Astrocyte (in vitro differentiated cells and primary cell): ENCODE results near the gene LILRB3. TPM values are rescaled to one million over a fixed set of nuclear protein-coding genes. Genes with fewer than 3 reads are reported as not detected.

Experiments
- DNase-seq: peaks from one replicate; pipeline ENCODE4 v3.0.0-alpha.2; 2010; ENCODE audit warnings: low read depth
- FAIRE-seq: peaks from 2 replicates; lab custom pipeline; 2011; peaks lifted over from hg19 to GRCh38; lab: Jason Lieb, UNC
- H2AFZ ChIP-seq: 2 replicates; pipeline ENCODE4 v1.6.0; 2012; ENCODE audit warnings: low read depth, low read length, inconsistent platforms
- H3K27ac ChIP-seq: 2 replicates; pipeline ENCODE4 v1.5.1; 2011; ENCODE audit warnings: low read depth, low read length, inconsistent platforms
- H3K27me3 ChIP-seq: 2 replicates; pipeline ENCODE4 v1.6.0; 2011; ENCODE audit warnings: low read length, inconsistent platforms; ENCODE audit not compliant: insufficient read depth
- H3K36me3 ChIP-seq: 2 replicates; pipeline ENCODE4 v1.5.1; 2011; ENCODE audit warnings: low read length, inconsistent platforms; ENCODE audit not compliant: insufficient read depth
- H3K4me1 ChIP-seq: 2 replicates; pipeline ENCODE4 v1.5.1; 2011; ENCODE audit warnings: low read length, inconsistent platforms; ENCODE audit not compliant: insufficient read depth
- H3K4me2 ChIP-seq: 2 replicates; pipeline ENCODE4 v1.6.0; 2012; ENCODE audit warnings: low read length, inconsistent platforms
- H3K4me3 ChIP-seq: 2 replicates; pipeline ENCODE4 v1.5.1; 2011; ENCODE audit warnings: low read depth, mild to moderate bottlenecking, low read length, inconsistent platforms; ENCODE audit not compliant: insufficient read depth
- H3K79me2 ChIP-seq: 2 replicates; pipeline ENCODE4 v1.6.0; 2012; ENCODE audit warnings: mild to moderate bottlenecking, low read length, inconsistent platforms; ENCODE audit not compliant: insufficient read depth
- H3K9ac ChIP-seq: 2 replicates; pipeline ENCODE4 v1.6.0; 2012; ENCODE audit warnings: mild to moderate bottlenecking, low read length, inconsistent platforms
- H3K9me3 ChIP-seq: 2 replicates; pipeline ENCODE4 v1.5.1; 2012; ENCODE audit warnings: low read depth, mild to moderate bottlenecking, low read length, inconsistent platforms; ENCODE audit not compliant: insufficient read depth
- H4K20me1 ChIP-seq: 2 replicates; pipeline ENCODE4 v1.6.0; 2012; ENCODE audit warnings: low read length, inconsistent platforms; ENCODE audit not compliant: insufficient read depth
- H3K27ac Mint-ChIP-seq: one replicate; pipeline ENCODE4 v1.8.0; 2021; ENCODE audit warnings: mild to moderate bottlenecking, mixed read lengths; ENCODE audit not compliant: unreplicated experiment
- H3K27me3 Mint-ChIP-seq: one replicate; pipeline ENCODE4 v1.8.0; 2021; ENCODE audit warnings: low read depth, mixed read lengths; ENCODE audit not compliant: unreplicated experiment
- H3K36me3 Mint-ChIP-seq: one replicate; pipeline ENCODE4 v1.8.0; 2021; ENCODE audit warnings: low read depth, mixed read lengths; ENCODE audit not compliant: unreplicated experiment
- H3K4me1 Mint-ChIP-seq: one replicate; pipeline ENCODE4 v1.8.0; 2021; ENCODE audit warnings: low read depth, mixed read lengths; ENCODE audit not compliant: unreplicated experiment
- H3K4me3 Mint-ChIP-seq: one replicate; pipeline ENCODE4 v1.8.0; 2021; ENCODE audit warnings: mild to moderate bottlenecking, moderate library complexity, mixed read lengths; ENCODE audit not compliant: unreplicated experiment
- H3K9me3 Mint-ChIP-seq: one replicate; pipeline ENCODE4 v1.8.0; 2021; ENCODE audit warnings: mild to moderate bottlenecking, mixed read lengths; ENCODE audit not compliant: unreplicated experiment
- EZH2 ChIP-seq: IDR thresholded peaks from 2 replicates; pipeline ENCODE4 v1.6.1; 2012; ENCODE audit warnings: mild to moderate bottlenecking, low read length, inconsistent platforms; ENCODE audit not compliant: insufficient read depth
- total RNA-seq: library from RNA; stranded (reverse); gene quantifications from 2 replicates; pipeline ENCODE4 v1.2.1, GENCODE V29; 2021
- TF ChIP-seq, protein P1 (sequence below): IDR thresholded peaks from 2 replicates; pipeline ENCODE4 v1.5.1; 2011; ENCODE audit warnings: low read depth, mild to moderate bottlenecking, inconsistent platforms, low read length, moderate library complexity; ENCODE audit not compliant: insufficient read depth

Gene LILRB3
- total RNA-seq, 1 donor from 2014 or later: not detected

DNA sequence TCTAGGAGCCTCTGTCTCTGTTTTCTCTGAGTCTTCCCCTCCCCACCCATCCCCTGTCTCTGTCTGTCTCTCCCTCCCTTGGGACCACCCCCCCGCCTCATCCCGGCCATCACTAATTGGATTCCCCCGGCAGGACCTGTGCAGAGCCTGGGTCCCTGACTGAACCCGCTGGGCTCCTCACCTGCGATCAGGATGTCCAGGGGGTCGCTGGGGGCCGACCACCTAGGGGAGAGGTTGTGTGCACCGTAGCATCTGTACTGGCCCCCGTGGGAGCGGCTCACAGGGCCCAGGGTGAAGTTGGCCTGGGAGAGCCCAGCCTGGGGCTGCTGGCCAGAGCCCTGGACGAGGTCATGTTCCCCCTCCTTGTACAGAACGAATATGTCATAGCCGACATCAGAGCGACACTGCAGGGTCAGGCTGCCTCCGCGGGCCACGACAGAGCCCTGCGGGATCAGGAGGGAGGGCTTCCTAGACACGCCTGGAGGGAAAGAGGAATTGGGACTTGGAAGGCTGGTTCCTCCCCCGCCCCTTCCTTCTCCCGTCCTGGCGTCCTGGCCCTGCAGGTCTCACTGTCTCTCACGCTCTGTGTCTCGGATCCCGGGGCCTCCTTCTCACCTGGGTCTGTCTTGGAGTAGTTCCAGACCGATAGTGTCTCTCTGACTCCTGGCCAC is 32.4 kb upstream of the LILRB3 start:
- TF ChIP-seq, protein P1, sequence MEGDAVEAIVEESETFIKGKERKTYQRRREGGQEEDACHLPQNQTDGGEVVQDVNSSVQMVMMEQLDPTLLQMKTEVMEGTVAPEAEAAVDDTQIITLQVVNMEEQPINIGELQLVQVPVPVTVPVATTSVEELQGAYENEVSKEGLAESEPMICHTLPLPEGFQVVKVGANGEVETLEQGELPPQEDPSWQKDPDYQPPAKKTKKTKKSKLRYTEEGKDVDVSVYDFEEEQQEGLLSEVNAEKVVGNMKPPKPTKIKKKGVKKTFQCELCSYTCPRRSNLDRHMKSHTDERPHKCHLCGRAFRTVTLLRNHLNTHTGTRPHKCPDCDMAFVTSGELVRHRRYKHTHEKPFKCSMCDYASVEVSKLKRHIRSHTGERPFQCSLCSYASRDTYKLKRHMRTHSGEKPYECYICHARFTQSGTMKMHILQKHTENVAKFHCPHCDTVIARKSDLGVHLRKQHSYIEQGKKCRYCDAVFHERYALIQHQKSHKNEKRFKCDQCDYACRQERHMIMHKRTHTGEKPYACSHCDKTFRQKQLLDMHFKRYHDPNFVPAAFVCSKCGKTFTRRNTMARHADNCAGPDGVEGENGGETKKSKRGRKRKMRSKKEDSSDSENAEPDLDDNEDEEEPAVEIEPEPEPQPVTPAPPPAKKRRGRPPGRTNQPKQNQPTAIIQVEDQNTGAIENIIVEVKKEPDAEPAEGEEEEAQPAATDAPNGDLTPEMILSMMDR: no peak
- no peak for TF ChIP-seq EZH2
- Histone ChIP-seq H3K36me3 (no peaks in the 10 kb centered on the region), H3K9ac (no peak overlapping the region), H3K27me3 (no peaks in the 10 kb centered on the region), H3K27ac (no peak overlapping the region), H3K4me3 (no peak overlapping the region), H3K79me2 (no peaks in the 10 kb centered on the region), H3K4me2 (no peak overlapping the region), H3K9me3 (no peaks in the 10 kb centered on the region), H4K20me1 (no peaks in the 10 kb centered on the region), H3K4me1 (no peaks in the 10 kb centered on the region), H2AFZ (no peak overlapping the region)
- no peak for DNase-seq
- no peak for FAIRE-seq
- H3K9me3 Mint-ChIP-seq: no peaks in the 10 kb centered on the region
- peaks cover 3% of the 10 kb centered on the region for H3K36me3 Mint-ChIP-seq
- no peak overlapping the region for H3K27ac Mint-ChIP-seq
- no peak overlapping the region for H3K4me3 Mint-ChIP-seq
- H3K4me1 Mint-ChIP-seq: no peaks in the 10 kb centered on the region
- H3K27me3 Mint-ChIP-seq: peaks cover 36% of the 10 kb centered on the region

DNA sequence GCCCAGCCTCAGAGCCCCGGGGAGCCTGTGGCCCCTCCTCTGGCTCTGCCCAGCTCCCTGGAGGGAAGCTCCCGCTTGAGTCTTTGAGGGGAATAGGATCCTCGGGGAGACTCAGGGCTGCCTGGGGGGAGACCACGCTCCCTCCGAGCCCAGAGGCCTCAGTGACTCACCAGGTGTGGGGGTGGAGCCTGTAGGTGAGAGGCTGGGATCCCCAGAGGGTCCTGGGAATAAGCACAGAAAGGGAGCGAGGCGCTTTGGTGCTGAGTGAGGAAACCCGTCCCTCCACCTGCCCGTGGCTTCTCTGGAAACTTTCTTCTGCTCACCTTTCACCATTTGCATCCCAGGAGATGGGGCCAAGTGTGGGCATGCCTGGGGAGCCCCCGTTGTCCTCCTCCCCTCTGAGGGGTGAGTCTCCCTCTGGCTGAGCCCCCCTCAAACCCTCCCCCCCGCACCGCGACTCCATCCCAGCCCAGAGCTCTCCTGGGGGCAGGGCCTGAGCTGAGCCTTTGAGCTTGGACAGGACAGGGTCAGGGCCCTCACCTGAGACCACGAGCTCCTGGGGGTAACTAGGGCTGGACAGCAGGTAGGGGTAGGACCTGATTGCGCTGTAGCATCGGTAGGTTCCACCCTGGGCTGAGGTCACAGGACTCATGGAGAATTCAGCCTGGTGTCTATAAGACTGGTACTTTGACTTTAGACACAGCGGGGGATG is 31.5 kb upstream of the LILRB3 start:
- H2AFZ ChIP-seq: no peak overlapping the region
- Mint-ChIP-seq H3K27me3 (peaks cover 34% of the 10 kb centered on the region), H3K9me3 (no peaks in the 10 kb centered on the region), H3K4me3 (no peak overlapping the region), H3K36me3 (peaks cover 3% of the 10 kb centered on the region), H3K27ac (no peak overlapping the region), H3K4me1 (no peaks in the 10 kb centered on the region)
- H3K4me2 ChIP-seq: no peak overlapping the region
- no peaks in the 10 kb centered on the region for H3K4me1 ChIP-seq
- H3K79me2 ChIP-seq: no peaks in the 10 kb centered on the region
- H3K4me3 ChIP-seq: no peak overlapping the region
- no peak for FAIRE-seq
- no peaks in the 10 kb centered on the region for H3K36me3 ChIP-seq
- no peak for DNase-seq
- TF ChIP-seq, protein P1: no peak
- TF ChIP-seq EZH2: no peak
- H3K27me3 ChIP-seq: no peaks in the 10 kb centered on the region
- no peaks in the 10 kb centered on the region for H3K9me3 ChIP-seq
- H3K27ac ChIP-seq: no peak overlapping the region
- H4K20me1 ChIP-seq: no peaks in the 10 kb centered on the region
- no peak overlapping the region for H3K9ac ChIP-seq
